ENCODE measurements around the gene MRTFB. TPM values are rescaled to one million over a fixed set of nuclear protein-coding genes. Genes with fewer than 3 reads are reported as not detected.

Gene MRTFB
- total and polyA plus RNA-seq, 2 experiments from 2014 or later = 13.9 to 22.2 TPM

DNA sequence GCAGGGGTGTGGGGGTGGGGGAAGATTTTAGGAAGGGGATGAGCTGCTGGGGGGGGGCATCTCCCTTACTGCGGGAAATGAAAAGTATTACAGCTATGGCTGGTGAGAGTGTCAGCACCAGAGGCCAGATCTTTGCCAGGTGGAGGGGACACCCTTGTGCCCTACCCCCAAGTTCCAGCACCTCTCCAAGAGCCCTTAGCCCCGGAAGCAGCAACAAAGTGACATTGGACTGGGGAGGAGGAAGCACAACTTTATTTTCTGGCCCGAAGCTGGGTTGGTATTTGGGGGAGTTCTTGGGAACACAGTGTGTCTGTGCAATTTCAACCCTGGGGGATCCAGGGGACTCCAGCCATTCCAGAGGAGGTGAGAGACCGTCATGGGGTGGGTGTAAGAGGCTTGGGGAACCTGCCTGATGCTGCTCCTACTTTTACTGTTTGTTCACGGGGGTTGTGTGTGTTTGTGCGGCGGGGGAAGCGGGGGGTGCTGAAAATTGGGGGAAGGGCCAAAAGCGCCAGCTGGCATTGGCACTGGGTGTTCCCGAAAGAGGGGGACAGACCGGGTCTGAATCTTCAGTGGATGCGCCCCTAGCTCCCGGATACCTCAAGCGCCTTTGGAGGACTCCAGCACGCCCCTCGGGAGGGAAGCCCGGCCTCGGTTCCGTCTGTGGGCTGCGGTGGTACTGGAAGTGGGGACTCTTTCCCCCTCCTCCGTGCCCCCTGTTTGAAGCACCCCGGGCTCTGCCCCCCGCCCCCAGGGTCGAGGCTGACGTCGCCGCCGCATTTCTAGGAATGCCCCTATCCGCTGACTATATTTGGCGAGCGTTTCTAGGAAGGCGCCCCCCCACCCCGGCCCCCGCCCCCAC, 230.3 kb downstream of the MRTFB start:
- peaks cover 30% of the 10 kb centered on the region for H3K27me3 Mint-ChIP-seq (ENCODE audit: insufficient read depth, low read depth, poor library complexity)
- TF ChIP-seq, protein P1, sequence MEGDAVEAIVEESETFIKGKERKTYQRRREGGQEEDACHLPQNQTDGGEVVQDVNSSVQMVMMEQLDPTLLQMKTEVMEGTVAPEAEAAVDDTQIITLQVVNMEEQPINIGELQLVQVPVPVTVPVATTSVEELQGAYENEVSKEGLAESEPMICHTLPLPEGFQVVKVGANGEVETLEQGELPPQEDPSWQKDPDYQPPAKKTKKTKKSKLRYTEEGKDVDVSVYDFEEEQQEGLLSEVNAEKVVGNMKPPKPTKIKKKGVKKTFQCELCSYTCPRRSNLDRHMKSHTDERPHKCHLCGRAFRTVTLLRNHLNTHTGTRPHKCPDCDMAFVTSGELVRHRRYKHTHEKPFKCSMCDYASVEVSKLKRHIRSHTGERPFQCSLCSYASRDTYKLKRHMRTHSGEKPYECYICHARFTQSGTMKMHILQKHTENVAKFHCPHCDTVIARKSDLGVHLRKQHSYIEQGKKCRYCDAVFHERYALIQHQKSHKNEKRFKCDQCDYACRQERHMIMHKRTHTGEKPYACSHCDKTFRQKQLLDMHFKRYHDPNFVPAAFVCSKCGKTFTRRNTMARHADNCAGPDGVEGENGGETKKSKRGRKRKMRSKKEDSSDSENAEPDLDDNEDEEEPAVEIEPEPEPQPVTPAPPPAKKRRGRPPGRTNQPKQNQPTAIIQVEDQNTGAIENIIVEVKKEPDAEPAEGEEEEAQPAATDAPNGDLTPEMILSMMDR (conservative IDR thresholded peaks at IDR 0.05; ENCODE audit: low read depth in 2 of 2) = no peak
- no peak for TF ChIP-seq EZH2 (IDR thresholded peaks at IDR 0.05; ENCODE audit: low read depth, unreplicated experiment)
- no peak for TF ChIP-seq ZNF114 (CRISPR knock-in tag; IDR thresholded peaks at IDR 0.05)
- TF ChIP-seq ZNF462 (CRISPR knock-in tag; IDR thresholded peaks at IDR 0.05) = no peak
- no peak for TF ChIP-seq NANOG (IDR thresholded peaks at IDR 0.05; ENCODE audit: borderline replicate concordance)
- TF ChIP-seq POLR2AphosphoS5 (IDR thresholded peaks at IDR 0.05; ENCODE audit: low read depth) = no peak
- TF ChIP-seq, protein P2, sequence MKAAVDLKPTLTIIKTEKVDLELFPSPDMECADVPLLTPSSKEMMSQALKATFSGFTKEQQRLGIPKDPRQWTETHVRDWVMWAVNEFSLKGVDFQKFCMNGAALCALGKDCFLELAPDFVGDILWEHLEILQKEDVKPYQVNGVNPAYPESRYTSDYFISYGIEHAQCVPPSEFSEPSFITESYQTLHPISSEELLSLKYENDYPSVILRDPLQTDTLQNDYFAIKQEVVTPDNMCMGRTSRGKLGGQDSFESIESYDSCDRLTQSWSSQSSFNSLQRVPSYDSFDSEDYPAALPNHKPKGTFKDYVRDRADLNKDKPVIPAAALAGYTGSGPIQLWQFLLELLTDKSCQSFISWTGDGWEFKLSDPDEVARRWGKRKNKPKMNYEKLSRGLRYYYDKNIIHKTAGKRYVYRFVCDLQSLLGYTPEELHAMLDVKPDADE (IDR thresholded peaks at IDR 0.05) = no peak
- no peak for TF ChIP-seq JUNB (IDR thresholded peaks at IDR 0.05; ENCODE audit: unreplicated experiment)
- TF ChIP-seq EZH2phosphoT487 (IDR thresholded peaks at IDR 0.05; ENCODE audit: unreplicated experiment) = no peak
- no peak for TF ChIP-seq ZNF331 (CRISPR knock-in tag; IDR thresholded peaks at IDR 0.05; ENCODE audit: low read depth)
- TF ChIP-seq, protein P3, sequence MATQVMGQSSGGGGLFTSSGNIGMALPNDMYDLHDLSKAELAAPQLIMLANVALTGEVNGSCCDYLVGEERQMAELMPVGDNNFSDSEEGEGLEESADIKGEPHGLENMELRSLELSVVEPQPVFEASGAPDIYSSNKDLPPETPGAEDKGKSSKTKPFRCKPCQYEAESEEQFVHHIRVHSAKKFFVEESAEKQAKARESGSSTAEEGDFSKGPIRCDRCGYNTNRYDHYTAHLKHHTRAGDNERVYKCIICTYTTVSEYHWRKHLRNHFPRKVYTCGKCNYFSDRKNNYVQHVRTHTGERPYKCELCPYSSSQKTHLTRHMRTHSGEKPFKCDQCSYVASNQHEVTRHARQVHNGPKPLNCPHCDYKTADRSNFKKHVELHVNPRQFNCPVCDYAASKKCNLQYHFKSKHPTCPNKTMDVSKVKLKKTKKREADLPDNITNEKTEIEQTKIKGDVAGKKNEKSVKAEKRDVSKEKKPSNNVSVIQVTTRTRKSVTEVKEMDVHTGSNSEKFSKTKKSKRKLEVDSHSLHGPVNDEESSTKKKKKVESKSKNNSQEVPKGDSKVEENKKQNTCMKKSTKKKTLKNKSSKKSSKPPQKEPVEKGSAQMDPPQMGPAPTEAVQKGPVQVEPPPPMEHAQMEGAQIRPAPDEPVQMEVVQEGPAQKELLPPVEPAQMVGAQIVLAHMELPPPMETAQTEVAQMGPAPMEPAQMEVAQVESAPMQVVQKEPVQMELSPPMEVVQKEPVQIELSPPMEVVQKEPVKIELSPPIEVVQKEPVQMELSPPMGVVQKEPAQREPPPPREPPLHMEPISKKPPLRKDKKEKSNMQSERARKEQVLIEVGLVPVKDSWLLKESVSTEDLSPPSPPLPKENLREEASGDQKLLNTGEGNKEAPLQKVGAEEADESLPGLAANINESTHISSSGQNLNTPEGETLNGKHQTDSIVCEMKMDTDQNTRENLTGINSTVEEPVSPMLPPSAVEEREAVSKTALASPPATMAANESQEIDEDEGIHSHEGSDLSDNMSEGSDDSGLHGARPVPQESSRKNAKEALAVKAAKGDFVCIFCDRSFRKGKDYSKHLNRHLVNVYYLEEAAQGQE (IDR thresholded peaks at IDR 0.05; ENCODE audit: unreplicated experiment) = no peak
- no peak for TF ChIP-seq CREB1 (CRISPR knock-in tag; IDR thresholded peaks at IDR 0.05; ENCODE audit: low read depth)
- no peak for TF ChIP-seq STAT1 (IDR thresholded peaks at IDR 0.05; ENCODE audit: unreplicated experiment)
- Histone ChIP-seq H3K4me2 (peak overlapping the region; percentile 92), H3K4me3 (peak overlapping the region; percentile 69), H3K4me1 (ENCODE audit: insufficient read depth) (peaks cover 32% of the 10 kb centered on the region), H3K27ac (ENCODE audit: low read depth) (no peak overlapping the region), H2AFZ (peak overlapping the region; percentile 92), H3K9me2 (ENCODE audit: insufficient read depth) (no peaks in the 10 kb centered on the region), H3F3A (replicated peaks; ENCODE audit: low read depth) (peaks cover 7% of the 10 kb centered on the region; the same call in 1 of the 2 replicates), H3K79me2 (replicated peaks; ENCODE audit: insufficient read depth) (peaks cover 36% of the 10 kb centered on the region), H4K20me1 (replicated peaks; ENCODE audit: insufficient read depth) (no peaks in the 10 kb centered on the region; the same call in 1 of the 2 replicates), H3K27me3 (ENCODE audit: insufficient read depth) (peaks cover 16% of the 10 kb centered on the region; the same call in 1 of the 2 replicates), H3K36me3 (ENCODE audit: insufficient read depth) (no peaks in the 10 kb centered on the region)
- peaks cover 33% of the 10 kb centered on the region for H3K4me1 Mint-ChIP-seq
- H3K36me3 Mint-ChIP-seq (ENCODE audit: low read depth) = no peaks in the 10 kb centered on the region
- DNase-seq (ENCODE audit: low spot score) (peak; percentile 53), ATAC-seq (peak; percentile 5)
- no peaks in the 10 kb centered on the region for H3K9me3 Mint-ChIP-seq
- peak overlapping the region; percentile 76 for H3K4me3 Mint-ChIP-seq
- H3K27ac Mint-ChIP-seq = no peak overlapping the region
